ENCODE results near the gene AGRN.
"Not testable (repeated sequence)": the region's sequence is repeated elsewhere in the genome, so short reads cannot be mapped to it uniquely, and the experiment has no call there.

AGRN gene

DNA sequence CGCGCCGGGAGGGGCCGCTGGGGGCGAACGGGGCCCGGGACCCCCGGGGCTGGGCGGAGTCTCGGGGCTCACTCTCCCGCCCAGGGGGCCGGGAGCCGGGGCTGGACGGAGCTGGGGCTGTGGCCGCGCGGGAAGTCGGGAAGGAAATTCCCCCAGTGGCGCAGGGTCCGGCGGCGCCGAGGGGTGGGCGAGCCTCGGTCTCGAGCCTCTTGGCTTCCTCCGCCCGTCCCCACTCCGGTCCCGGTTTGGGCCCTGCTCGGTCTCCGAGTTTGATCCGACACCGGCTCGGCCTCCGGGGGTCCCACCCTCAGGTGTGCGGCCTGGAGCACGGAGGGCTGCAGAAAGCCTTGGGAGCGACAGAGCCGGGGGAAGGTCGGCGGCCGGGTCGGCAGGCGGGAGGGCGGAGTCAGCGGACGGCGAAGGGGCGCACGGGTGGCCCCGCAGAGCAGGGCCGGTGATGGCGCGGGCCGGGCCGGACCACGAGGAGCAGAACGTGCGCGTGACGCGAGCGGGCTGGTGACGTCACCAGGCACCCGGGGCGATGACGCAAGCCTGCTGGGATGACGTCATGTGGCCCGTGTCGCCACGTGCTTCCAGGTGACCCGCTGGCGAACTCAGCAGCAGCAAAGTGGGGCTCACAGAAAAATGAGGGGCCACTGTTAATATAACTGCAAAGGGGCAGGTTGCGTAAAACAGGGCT, 19.4 kb upstream of the AGRN start:
- peak; percentile 43 to 66 (median 66) for DNase-seq (ENCODE audit: low read depth in 3 of 3)

DNA sequence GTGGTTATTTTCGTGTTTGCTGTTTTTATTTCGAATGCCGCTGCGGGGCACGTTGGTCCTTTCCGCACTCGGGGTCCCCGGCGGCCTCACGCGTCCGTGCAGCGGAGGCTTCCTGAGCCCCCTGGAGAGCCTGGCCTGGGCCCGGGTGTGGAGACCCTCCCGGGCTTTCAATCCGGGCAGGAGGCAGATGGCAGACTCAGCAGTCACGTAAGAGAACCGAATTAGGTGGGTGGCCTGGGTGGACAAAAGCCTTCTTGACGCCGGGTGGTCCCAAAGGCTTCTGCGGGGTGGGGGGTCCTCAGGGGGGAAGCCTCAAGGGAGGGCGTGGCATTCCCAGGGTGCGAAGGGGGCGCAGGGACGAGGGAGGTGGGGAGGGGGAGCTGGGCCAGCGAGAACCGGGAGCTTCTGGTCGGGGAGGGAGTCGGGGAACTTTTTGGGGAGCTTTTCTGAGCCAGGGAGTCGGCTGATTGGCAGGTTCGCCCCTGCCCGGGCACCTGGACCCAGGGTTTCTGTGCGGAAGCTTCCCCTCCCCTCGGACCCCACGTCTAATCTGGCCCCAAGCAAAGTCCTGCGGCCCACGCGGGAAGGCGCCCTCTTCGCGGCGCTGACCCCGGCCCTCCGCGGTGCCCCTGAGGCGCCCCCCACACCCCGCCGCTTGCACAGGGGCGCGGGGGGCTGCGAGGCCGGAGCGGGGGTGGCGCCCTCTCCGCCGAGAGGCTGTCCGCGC, 18.7 kb upstream of the AGRN start:
- no peak for DNase-seq (ENCODE audit: low read depth in 3 of 3)

DNA sequence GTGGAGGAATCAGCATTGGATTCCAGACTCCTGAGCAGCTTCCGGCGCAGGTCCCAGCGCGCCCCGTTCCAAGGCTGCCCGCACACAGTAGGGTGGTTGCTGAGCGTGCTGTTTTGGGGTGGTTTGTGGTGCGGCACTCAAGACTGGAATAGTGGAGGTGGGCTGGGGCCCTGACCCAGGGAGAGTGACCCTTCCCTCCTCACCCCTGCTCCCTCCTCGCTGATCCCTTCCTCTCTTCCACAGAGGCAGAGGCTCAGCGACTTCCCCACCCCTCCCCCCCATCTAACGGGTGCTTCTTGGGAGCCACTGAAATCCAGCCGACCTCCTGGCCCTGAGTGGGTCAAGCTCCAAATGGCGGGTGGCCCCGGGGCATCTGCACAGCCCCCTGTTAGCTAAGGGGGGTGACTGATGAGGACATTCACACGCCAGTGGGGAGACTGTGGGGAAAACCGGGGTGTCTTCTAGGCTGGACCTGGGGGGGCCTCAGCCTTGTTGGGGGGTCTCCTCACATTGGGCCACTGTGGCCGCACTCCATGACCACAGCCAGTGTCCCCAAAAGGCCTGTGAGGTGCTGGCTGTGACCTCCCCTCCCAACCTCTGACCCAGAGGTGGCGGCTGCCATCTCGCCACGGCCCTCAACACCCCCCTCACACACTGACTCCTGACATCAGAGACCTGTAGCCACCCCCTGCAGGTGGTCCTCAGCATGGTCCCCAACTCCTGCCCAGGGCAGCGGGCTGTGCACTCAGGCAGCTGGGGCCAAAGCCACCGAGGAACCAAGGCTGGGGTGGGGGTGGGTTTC, 16.1 kb upstream of the AGRN start:
- no peak for DNase-seq (ENCODE audit: low read depth in 3 of 3)

- no peak for DNase-seq (ENCODE audit: low read depth in 3 of 3)
Observed at GRCh38 chr1:1004420-1004779, 15.5 kb upstream of the AGRN start.

GRCh38 chr1:1004780-1005697, 14.9 kb upstream of the AGRN start:
- DNase-seq (ENCODE audit: low read depth in 3 of 3) = no peak

DNA sequence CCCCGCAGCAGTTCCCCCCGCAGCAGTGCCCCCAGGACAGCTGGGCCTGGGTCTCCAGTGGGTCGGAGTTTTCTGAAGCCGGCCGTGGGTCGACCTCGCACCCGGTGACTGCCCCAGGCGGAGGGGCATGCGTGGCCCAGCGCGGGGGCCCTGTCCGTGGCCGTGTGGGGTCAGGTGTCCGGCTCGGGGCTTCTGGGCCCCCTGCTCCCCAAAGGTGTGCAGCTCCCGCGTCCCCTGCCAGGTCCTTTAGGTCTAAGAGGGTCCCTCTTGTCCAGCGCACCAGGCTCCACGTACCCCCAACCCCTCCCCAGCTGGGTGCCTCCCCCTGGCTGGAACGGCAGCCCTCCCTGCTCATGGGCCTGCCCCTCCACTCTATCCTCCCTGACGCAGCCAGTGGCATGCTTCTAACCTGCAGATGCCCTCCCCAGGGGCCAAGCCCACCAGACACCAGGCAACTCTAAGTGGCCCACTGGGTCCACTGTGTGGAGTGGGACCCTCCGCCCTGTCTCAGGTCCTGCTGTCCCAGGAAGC, 14.1 kb upstream of the AGRN start:
- no peak for DNase-seq (ENCODE audit: low read depth in 3 of 3)

DNA sequence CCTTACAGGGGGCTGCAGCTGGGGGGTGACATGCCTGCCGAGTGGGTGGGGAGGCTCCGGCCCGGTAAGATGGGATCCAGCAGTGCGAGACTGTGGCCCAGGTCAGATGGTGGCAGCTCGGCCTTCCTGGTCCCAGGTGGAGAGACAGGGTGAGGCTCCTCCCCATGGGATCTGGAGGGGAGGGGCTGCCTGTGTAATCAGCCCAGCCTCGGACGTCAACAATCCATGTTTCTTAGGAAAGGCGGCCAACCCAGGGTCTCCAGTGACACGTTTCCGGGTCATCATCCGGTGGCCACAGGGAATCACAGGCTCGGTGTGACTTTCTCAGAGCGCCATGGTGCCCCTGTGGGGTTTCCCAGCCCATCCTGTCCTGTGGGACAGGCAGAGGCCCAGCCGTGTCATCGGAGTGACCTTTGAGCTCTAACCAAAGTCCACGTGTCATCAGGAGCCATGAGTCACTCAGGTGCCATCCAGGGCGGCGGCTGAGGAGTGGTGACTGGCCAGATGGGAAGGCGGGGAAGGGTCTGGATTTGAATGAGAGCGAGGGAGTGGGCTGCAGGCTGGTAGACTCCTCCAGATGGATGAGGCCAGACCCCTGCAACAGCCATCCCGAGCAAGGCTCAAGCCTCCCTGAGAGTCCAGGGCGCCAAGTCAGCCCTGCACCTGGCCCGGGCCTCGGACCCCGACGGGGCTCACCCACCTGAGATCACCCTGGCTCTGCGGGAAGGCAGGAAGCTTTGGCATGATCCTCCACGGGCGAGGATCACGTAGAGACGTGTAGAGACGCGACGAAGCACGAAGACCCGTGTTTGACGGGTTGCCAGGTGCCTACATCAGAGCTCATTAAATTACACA, 13.4 kb upstream of the AGRN start:
- no peak for DNase-seq (ENCODE audit: low read depth in 3 of 3)

GRCh38 chr1:1010131-1010530, 9.8 kb upstream of the AGRN start:
- DNase-seq (ENCODE audit: low read depth in 3 of 3) = not testable (repeated sequence)

- DNase-seq (ENCODE audit: low read depth in 3 of 3) = no peak
Observed at GRCh38 chr1:1011396-1011949, 8.4 kb upstream of the AGRN start.

- not testable (repeated sequence) for DNase-seq (ENCODE audit: low read depth in 3 of 3)
Observed at GRCh38 chr1:1012736-1013104, 7.2 kb upstream of the AGRN start.

- peak; percentile 56 to 77 (median 76) for DNase-seq (ENCODE audit: low read depth in 3 of 3)
Observed at GRCh38 chr1:1013105-1013921, 6.6 kb upstream of the AGRN start, which contains the start of gene ISG15. Gene ISG15 (plus strand): TSS chr1:1013497. CDS start chr1:1013574, 77 bp downstream.

- DNase-seq (ENCODE audit: low read depth in 3 of 3) = no peak
Observed at GRCh38 chr1:1013922-1014648, 5.8 kb upstream of the AGRN start.

DNA sequence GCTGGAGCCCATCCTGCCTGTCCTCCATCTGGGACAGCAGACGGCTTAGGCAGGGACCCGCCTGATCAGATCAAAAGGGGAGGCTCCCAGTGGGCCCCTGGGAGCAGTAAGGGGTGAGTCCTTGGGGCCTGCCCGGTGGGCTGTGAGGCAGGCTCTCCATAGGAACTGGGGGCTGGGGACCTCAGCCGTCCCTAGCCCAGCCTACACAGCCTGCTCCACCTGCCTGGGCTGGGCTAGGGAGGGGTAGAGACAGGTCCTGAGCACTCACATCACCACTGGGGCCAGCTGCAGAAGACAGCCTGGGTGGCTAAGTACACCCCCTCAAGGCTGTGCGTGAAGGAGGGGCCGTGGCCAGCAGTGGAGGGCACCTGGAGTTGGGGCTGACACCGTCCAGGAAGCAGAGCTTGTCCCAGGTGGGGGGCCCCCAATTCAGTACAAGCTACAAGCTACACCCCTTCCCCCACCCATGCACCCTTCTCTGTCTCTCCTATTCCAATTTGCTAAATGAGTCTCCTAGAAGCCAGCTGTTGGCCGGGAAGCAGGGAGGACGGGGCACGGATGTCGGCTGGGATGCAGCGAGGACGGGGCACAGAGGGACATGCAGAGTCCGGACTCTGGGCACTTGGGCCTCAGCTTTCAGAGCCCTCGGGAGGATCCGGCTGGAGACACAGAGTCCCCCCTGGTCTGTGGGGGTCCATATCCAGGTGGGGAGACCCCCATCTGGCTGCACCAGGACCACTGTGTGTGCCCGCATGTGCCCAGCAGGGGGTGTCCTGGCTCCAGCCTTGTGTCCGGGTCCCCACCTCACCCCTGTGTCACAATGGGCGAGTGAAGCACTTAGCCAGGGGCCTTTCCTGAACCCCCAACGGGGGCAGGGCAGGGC, 4.9 kb upstream of the AGRN start:
- no peak for DNase-seq (ENCODE audit: low read depth in 3 of 3)

DNA sequence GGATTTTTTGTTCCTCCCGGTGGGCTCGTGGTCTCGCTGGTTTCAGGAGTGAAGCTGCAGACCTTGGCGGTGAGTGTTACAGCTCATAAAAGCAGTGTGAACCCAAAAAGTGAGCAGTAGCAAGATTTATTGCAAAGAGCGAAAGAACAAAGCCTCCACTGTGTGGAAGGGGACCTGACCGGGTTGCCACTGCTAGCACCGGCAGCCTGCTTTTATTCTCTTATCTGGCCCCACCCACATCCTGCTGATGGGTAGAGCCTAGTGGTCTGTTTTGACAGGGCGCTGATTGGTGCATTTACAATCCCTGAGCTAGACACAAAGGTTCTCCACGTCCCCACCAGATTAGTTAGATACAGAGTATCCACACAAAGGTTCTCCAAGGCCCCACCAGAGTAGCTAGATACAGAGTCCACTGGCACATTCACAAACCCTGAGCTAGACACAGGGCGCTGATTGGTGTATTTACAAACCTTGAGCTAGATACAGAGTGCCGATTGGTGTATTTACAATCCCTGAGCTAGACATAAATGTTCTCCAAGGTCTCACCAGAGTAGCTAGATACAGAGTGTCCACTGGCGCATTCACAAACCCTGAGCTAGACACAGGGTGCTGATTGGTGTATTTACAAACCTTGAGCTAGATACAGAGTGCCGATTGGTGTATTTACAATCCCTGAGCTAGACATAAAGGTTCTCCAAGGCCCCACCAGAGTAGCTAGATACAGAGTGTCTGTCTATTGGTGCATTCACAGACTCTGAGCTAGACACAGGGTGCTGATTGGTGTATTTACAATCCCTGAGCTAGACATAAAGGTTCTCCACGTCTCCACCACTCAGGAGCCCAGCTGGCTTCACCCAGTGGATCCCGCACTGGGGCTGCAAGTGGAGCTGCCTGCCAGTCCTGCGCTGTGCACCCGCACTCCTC, 2.3 kb upstream of the AGRN start:
- not testable (repeated sequence) for DNase-seq (ENCODE audit: low read depth in 3 of 3)

DNA sequence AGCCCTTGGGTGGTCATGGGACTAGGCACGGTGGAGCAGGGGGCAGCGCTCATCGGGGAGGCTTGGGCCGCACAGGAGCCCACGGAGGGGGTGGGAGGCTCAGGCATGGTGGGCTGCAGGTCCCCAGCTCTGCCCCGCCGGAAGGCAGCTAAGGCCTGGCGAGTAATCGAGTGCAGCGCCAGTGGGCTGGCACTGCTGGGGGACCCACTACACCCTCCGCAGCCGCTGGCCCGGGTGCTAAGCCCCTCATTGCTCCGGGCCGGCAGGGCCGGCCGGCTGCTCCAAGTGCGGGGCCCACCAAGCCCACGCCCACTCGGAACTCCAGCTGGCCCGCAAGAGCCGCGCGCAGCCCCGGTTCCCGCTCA, 1.6 kb upstream of the AGRN start:
- DNase-seq (ENCODE audit: low read depth in 3 of 3) = not testable (repeated sequence)
